ENCODE measurements around the gene SRGAP3.
"Not testable (repeated sequence)": the region's sequence is repeated elsewhere in the genome, so short reads cannot be mapped to it uniquely, and the experiment has no call there.

DNA sequence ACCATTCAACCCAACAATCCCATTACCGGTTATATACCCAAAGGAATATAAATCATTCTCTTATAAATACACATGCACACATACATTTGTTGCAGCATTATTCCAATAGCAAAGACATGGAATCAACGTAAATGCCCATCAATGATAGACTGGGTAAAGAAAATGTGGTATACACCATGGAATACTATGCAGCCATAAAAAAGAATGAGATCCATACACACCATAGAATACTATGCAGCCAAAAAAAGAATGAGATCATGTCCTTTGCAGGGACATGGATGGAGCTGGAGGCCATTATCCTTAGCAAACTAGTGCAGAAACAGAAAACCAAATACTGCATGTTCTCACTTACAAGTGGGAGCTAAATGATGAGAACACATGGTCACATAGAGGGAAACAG lies 44.5 kb upstream of the SRGAP3 start:
- TF ChIP-seq, protein P1, sequence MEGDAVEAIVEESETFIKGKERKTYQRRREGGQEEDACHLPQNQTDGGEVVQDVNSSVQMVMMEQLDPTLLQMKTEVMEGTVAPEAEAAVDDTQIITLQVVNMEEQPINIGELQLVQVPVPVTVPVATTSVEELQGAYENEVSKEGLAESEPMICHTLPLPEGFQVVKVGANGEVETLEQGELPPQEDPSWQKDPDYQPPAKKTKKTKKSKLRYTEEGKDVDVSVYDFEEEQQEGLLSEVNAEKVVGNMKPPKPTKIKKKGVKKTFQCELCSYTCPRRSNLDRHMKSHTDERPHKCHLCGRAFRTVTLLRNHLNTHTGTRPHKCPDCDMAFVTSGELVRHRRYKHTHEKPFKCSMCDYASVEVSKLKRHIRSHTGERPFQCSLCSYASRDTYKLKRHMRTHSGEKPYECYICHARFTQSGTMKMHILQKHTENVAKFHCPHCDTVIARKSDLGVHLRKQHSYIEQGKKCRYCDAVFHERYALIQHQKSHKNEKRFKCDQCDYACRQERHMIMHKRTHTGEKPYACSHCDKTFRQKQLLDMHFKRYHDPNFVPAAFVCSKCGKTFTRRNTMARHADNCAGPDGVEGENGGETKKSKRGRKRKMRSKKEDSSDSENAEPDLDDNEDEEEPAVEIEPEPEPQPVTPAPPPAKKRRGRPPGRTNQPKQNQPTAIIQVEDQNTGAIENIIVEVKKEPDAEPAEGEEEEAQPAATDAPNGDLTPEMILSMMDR (IDR thresholded peaks at IDR 0.05): not testable (repeated sequence)
- not testable (repeated sequence) for TF ChIP-seq POLR2A (IDR thresholded peaks at IDR 0.05)
